HG03175 (cell line): ENCODE measurements around the gene ATG13.
"Not testable (repeated sequence)": the region's sequence is repeated elsewhere in the genome, so short reads cannot be mapped to it uniquely, and the experiment has no call there.

Experiments used
- ATAC-seq: cut with Tn5 transposase; IDR thresholded peaks from one replicate; pipeline ENCODE4 v1.9.1; 2021; ENCODE audit warnings: mild to moderate bottlenecking, moderate library complexity; ENCODE audit not compliant: unreplicated experiment

ATG13 gene

GRCh38 chr11:46617134-46617971, at the start of gene ATG13, which contains the start of gene HARBI1:
Gene ATG13 (plus strand): TSS chr11:46617553. CDS start chr11:46644292, 26,739 bp downstream.
Gene HARBI1 (minus strand): TSS chr11:46617227. CDS start chr11:46616237, 990 bp downstream.
- peak; percentile 95 for ATAC-seq

GRCh38 chr11:46570790-46571398, 46.5 kb upstream of the ATG13 start:
- no peak for ATAC-seq

GRCh38 chr11:46574656-46575055, 42.7 kb upstream of the ATG13 start:
- no peak for ATAC-seq

- ATAC-seq: no peak
Observed at GRCh38 chr11:46577058-46577457, 40.3 kb upstream of the ATG13 start.

GRCh38 chr11:46582588-46582987, 34.8 kb upstream of the ATG13 start:
- ATAC-seq: no peak

GRCh38 chr11:46583513-46583912, 33.8 kb upstream of the ATG13 start:
- ATAC-seq: not testable (repeated sequence)

- no peak for ATAC-seq
Observed at GRCh38 chr11:46588131-46588530, 29.2 kb upstream of the ATG13 start.

- no peak for ATAC-seq
Observed at GRCh38 chr11:46588915-46589314, 28.4 kb upstream of the ATG13 start.

- ATAC-seq: no peak
Observed at GRCh38 chr11:46590740-46591605, 26.4 kb upstream of the ATG13 start.

- peak; percentile 82 for ATAC-seq
Observed at GRCh38 chr11:46593550-46594373, 23.6 kb upstream of the ATG13 start, which contains the start of gene AMBRA1. Gene AMBRA1 (minus strand): TSS chr11:46594023. CDS start chr11:46548380, 45,643 bp downstream.

GRCh38 chr11:46594374-46594700, 23.0 kb upstream of the ATG13 start:
- ATAC-seq: no peak

GRCh38 chr11:46594785-46595184, 22.6 kb upstream of the ATG13 start:
- ATAC-seq: no peak

- no peak for ATAC-seq
Observed at GRCh38 chr11:46597155-46597554, 20.2 kb upstream of the ATG13 start.

- ATAC-seq: no peak
Observed at GRCh38 chr11:46597609-46598219, 19.6 kb upstream of the ATG13 start.

- no peak for ATAC-seq
Observed at GRCh38 chr11:46599340-46600193, 17.8 kb upstream of the ATG13 start.

- ATAC-seq: no peak
Observed at GRCh38 chr11:46600194-46600960, 17.0 kb upstream of the ATG13 start.

- ATAC-seq: no peak
Observed at GRCh38 chr11:46601129-46601528, 16.2 kb upstream of the ATG13 start.

- no peak for ATAC-seq
Observed at GRCh38 chr11:46603704-46604308, 13.5 kb upstream of the ATG13 start.
